Caco-2 (cell line): ENCODE results near the gene RNF186. TPM values are rescaled to one million over a fixed set of nuclear protein-coding genes. Genes with fewer than 3 reads are reported as not detected.

Experiments used
- BruUV-seq: library from RNA; stranded (reverse); fragments of 400-500 nt; replicated peaks from 2 replicates; lab custom pipeline; 2021; lab: Mats Ljungman, UMichigan
- CTCF ChIA-PET: fragments of 300-600 bp; sonication (Branson Sonifier 250); formaldehyde crosslinking; loops from one replicate; lab custom pipeline; 2022; ENCODE audit warnings: antibody characterized with exemption; lab: Charles Lee
- POLR2A ChIA-PET: fragments of 300-600 bp; sonication (Branson Sonifier 250); formaldehyde crosslinking; loops from one replicate; lab custom pipeline; 2022; ENCODE audit warnings: antibody characterized with exemption; lab: Charles Lee
- DNase-seq, 2 experiments: peaks; one replicate each; pipeline versions ENCODE4 v3.0.0 to v3.0.0-alpha.2; 2020 to 2022
- H3K27me3 ChIP-seq: replicated peaks from 2 replicates; pipeline ENCODE4 v1.6.0; 2011; ENCODE audit warnings: low read length; ENCODE audit not compliant: control insufficient read depth, insufficient read depth
- H3K36me3 ChIP-seq: 2 replicates; pipeline ENCODE4 v1.5.1; 2011; ENCODE audit warnings: low read length; ENCODE audit not compliant: control insufficient read depth, insufficient read depth
- H3K4me1 ChIP-seq: fragments of 250-450 bp; sonication (Bioruptor Pico); 2 replicates; pipeline ENCODE4 v1.5.1; 2020; ENCODE audit warnings: mild to moderate bottlenecking
- H3K4me3 ChIP-seq: 2 replicates; pipeline ENCODE4 v1.5.1; 2011; ENCODE audit warnings: low read depth, mild to moderate bottlenecking, control low read depth, low read length
- H3K9me3 ChIP-seq: fragments of 250-450 bp; sonication (Bioruptor Pico); 2 replicates; pipeline ENCODE4 v1.5.1; 2020; ENCODE audit warnings: mild to moderate bottlenecking, moderate library complexity
- H3K27ac Mint-ChIP-seq: one replicate; pipeline ENCODE4 v1.8.0; 2022; ENCODE audit warnings: mixed read lengths; ENCODE audit not compliant: unreplicated experiment
- H3K27me3 Mint-ChIP-seq: one replicate; pipeline ENCODE4 v1.8.0; 2022; ENCODE audit warnings: mixed read lengths; ENCODE audit not compliant: insufficient read depth, unreplicated experiment
- H3K36me3 Mint-ChIP-seq: one replicate; pipeline ENCODE4 v1.8.0; 2022; ENCODE audit warnings: mild to moderate bottlenecking, mixed read lengths; ENCODE audit not compliant: insufficient read depth, unreplicated experiment
- H3K4me1 Mint-ChIP-seq: one replicate; pipeline ENCODE4 v1.8.0; 2022; ENCODE audit warnings: low read depth, mixed read lengths; ENCODE audit not compliant: unreplicated experiment
- H3K4me3 Mint-ChIP-seq: one replicate; pipeline ENCODE4 v1.8.0; 2022; ENCODE audit warnings: mild to moderate bottlenecking, moderate library complexity, mixed read lengths; ENCODE audit not compliant: unreplicated experiment
- H3K9me3 Mint-ChIP-seq: one replicate; pipeline ENCODE4 v1.8.0; 2022; ENCODE audit warnings: mixed read lengths; ENCODE audit not compliant: unreplicated experiment
- intact Hi-C: fragments of 100-400 bp; cut with micrococcal nuclease; formaldehyde crosslinking; loops from one replicate; pipeline ENCODE4 v1.10.0; 2022; ENCODE audit not compliant: unreplicated experiment
- total RNA-seq: library from RNA; stranded (reverse); gene quantifications from 2 replicates; pipeline ENCODE4 v1.2.3, GENCODE V29; 2022
- TF ChIP-seq, protein P1 (sequence below), 2 experiments: fragments of 200-600 bp in 1 of 2; IDR thresholded peaks; 1 replicate in 1 of 2; 2 replicates in 1 of 2; pipeline versions ENCODE4 v1.5.1 to v1.8.0; 2011 to 2022; ENCODE audit warnings: antibody characterized with exemption in 1 of 2, control low read depth in 1 of 2, inconsistent platforms in 1 of 2, low read depth in 1 of 2, low read length in 1 of 2, mild to moderate bottlenecking in 1 of 2, moderate library complexity in 1 of 2; ENCODE audit not compliant: insufficient read depth in 1 of 2, severe bottlenecking in 1 of 2, unreplicated experiment in 1 of 2

Gene RNF186
- total RNA-seq, 1 experiment from 2014 or later, result not detected

DNA sequence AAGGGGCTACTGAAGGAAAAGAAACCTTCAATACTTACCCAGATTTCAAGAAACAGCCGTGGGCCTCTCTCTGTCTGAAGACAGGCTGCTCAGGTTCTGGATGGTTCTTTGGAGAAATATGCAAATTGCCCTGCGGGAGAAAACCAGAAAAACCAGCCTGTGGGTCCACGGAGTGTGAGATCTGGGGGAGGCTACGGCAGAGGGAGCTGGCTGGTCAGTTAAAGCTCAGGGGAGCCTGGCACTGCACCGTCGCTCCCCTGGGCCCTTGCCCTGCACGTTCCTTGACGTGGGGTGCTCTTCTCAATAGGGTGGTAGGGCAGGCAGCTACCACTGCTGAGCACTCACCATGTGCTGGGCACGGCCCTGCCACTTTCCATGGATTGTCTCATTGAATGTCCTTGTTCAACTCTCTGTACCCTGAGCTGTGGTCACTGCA is 28.1 kb downstream of the RNF186 start:
- no TSS peak for BruUV-seq
- Histone ChIP-seq H3K4me3 (no peak overlapping the region), H3K4me1 (peaks cover 8% of the 10 kb centered on the region; the same call in 1 of the 2 replicates), H3K27me3 (no peaks in the 10 kb centered on the region), H3K36me3 (no peaks in the 10 kb centered on the region), H3K9me3 (no peaks in the 10 kb centered on the region)
- TF ChIP-seq, protein P1, sequence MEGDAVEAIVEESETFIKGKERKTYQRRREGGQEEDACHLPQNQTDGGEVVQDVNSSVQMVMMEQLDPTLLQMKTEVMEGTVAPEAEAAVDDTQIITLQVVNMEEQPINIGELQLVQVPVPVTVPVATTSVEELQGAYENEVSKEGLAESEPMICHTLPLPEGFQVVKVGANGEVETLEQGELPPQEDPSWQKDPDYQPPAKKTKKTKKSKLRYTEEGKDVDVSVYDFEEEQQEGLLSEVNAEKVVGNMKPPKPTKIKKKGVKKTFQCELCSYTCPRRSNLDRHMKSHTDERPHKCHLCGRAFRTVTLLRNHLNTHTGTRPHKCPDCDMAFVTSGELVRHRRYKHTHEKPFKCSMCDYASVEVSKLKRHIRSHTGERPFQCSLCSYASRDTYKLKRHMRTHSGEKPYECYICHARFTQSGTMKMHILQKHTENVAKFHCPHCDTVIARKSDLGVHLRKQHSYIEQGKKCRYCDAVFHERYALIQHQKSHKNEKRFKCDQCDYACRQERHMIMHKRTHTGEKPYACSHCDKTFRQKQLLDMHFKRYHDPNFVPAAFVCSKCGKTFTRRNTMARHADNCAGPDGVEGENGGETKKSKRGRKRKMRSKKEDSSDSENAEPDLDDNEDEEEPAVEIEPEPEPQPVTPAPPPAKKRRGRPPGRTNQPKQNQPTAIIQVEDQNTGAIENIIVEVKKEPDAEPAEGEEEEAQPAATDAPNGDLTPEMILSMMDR (IDR thresholded peaks at IDR 0.05; ENCODE audit: insufficient read depth in 1 of 2, low read depth in 1 of 2, low read length in 1 of 2, severe bottlenecking in 1 of 2, unreplicated experiment in 1 of 2), result no peak
- H3K27ac Mint-ChIP-seq, result no peak overlapping the region
- ChIA-PET CTCF (interaction anchor here (0.5 kb wide), 1 partner anchor 134 kb away, joined by 6 read pairs; no protein-coding TSS in a partner anchor), POLR2A (interaction anchor here (0.5 kb wide), 1 partner anchor 79 kb away, joined by 3 read pairs; no protein-coding TSS in a partner anchor)
- no peaks in the 10 kb centered on the region for H3K36me3 Mint-ChIP-seq
- no peaks in the 10 kb centered on the region for H3K27me3 Mint-ChIP-seq
- H3K4me1 Mint-ChIP-seq, result no peaks in the 10 kb centered on the region
- intact Hi-C loops, result no loop called here
- DNase-seq, result peak; percentile 49 to 62
- H3K4me3 Mint-ChIP-seq, result no peak overlapping the region
- H3K9me3 Mint-ChIP-seq, result no peaks in the 10 kb centered on the region

DNA sequence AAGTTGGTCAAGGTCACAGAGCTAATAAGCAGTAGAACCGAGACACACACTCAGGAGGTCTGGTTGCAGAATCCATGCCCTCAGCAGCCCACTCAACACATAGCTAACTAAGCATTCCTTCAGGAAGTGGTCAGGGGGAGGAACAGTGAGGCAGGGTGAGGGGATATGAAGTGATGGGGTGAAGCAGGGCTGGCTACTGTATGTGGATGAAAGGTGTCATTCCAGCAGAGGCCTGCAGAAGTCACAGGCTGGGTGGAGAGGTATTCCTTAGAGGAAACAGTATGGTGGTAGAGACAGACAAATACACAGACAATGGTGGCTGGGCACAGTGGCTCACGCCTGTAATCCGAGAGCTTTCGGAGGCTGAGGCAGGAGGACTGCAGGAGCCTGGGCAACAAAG is 29.4 kb downstream of the RNF186 start:
- ChIA-PET POLR2A (no interaction called here), CTCF (no interaction called here)
- H3K4me3 Mint-ChIP-seq, result no peak overlapping the region
- Histone ChIP-seq H3K27me3 (no peaks in the 10 kb centered on the region), H3K4me1 (peaks cover 8% of the 10 kb centered on the region; the same call in 1 of the 2 replicates), H3K4me3 (no peak overlapping the region), H3K36me3 (no peaks in the 10 kb centered on the region), H3K9me3 (no peaks in the 10 kb centered on the region)
- H3K27me3 Mint-ChIP-seq, result no peaks in the 10 kb centered on the region
- no peak overlapping the region for H3K27ac Mint-ChIP-seq
- intact Hi-C loops, result no loop called here
- H3K9me3 Mint-ChIP-seq, result no peaks in the 10 kb centered on the region
- H3K4me1 Mint-ChIP-seq, result no peaks in the 10 kb centered on the region
- DNase-seq, result no peak
- TF ChIP-seq, protein P1 (IDR thresholded peaks at IDR 0.05; ENCODE audit: insufficient read depth in 1 of 2, low read depth in 1 of 2, low read length in 1 of 2, severe bottlenecking in 1 of 2, unreplicated experiment in 1 of 2), result no peak
- H3K36me3 Mint-ChIP-seq, result no peaks in the 10 kb centered on the region
- no TSS peak for BruUV-seq

DNA sequence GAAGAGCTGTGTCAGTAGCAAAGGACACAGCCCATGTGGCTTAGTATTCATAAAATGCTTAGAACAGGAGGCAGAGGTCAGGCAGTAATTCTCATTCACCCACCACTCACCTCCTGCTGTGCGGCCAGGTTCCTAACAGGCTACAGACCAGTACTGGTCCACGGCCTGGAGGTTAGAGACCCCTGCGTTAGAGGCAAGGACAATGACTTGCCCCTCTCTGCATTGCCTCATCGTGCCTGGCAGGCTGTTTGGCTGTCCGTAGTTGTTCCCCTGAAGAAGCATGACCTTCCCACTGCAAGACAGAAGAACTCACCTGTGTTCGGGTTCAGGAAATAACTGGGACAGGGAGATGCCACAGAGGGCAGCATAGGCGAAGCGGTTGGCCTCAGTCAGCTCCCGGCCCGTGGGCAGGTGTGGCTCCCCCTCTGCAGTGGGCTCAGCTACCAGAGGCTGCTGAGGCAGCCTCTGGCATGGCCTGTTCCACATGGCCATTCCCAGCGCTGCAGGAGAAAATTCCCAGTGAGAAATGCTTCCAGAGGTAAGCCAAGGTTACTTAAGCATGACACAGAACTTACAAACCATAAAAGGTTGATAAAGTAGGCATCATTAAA is 34.7 kb downstream of the RNF186 start:
- no peaks in the 10 kb centered on the region for H3K4me1 ChIP-seq
- BruUV-seq, result no TSS peak
- Mint-ChIP-seq H3K4me1 (no peaks in the 10 kb centered on the region), H3K4me3 (no peak overlapping the region), H3K27ac (no peak overlapping the region), H3K9me3 (no peaks in the 10 kb centered on the region), H3K27me3 (no peaks in the 10 kb centered on the region), H3K36me3 (peaks cover 8% of the 10 kb centered on the region)
- TF ChIP-seq, protein P1 (IDR thresholded peaks at IDR 0.05; ENCODE audit: insufficient read depth in 1 of 2, low read depth in 1 of 2, low read length in 1 of 2, severe bottlenecking in 1 of 2, unreplicated experiment in 1 of 2), result no peak
- ChIA-PET CTCF (no interaction called here), POLR2A (no interaction called here)
- no peaks in the 10 kb centered on the region for H3K9me3 ChIP-seq
- intact Hi-C loops, result no loop called here
- no peaks in the 10 kb centered on the region for H3K36me3 ChIP-seq
- H3K4me3 ChIP-seq, result no peak overlapping the region
- no peaks in the 10 kb centered on the region for H3K27me3 ChIP-seq
- DNase-seq, result no peak
